ENCODE results near the gene GTF2H1. TPM values are rescaled to one million over a fixed set of nuclear protein-coding genes. Genes with fewer than 3 reads are reported as not detected.

Gene GTF2H1
- total RNA-seq, 1 experiment from 2014 or later, result 76.1 TPM

GRCh38 chr11:18365741-18366140 is 43.4 kb downstream of the GTF2H1 start:
- in situ Hi-C loops (cut with HindIII; ENCODE audit: low pct_unique_long_range_greater_than_20kb, low sequenced_read_pairs), result no loop called here
- DNase-seq (ENCODE audit: low read depth), result no peak

GRCh38 chr11:18366286-18366685 is 43.9 kb downstream of the GTF2H1 start:
- no peak for DNase-seq (ENCODE audit: low read depth)
- in situ Hi-C loops (cut with HindIII; ENCODE audit: low pct_unique_long_range_greater_than_20kb, low sequenced_read_pairs), result no loop called here

- in situ Hi-C loops (cut with HindIII; ENCODE audit: low pct_unique_long_range_greater_than_20kb, low sequenced_read_pairs), result no loop called here
- DNase-seq (ENCODE audit: low read depth), result no peak
Measured at GRCh38 chr11:18367431-18367830, 45.1 kb downstream of the GTF2H1 start.

- DNase-seq (ENCODE audit: low read depth), result no peak
- in situ Hi-C loops (cut with HindIII; ENCODE audit: low pct_unique_long_range_greater_than_20kb, low sequenced_read_pairs), result no loop called here
Measured at GRCh38 chr11:18368221-18368620, 45.9 kb downstream of the GTF2H1 start.

- DNase-seq (ENCODE audit: low read depth), result no peak
- in situ Hi-C loops (cut with HindIII; ENCODE audit: low pct_unique_long_range_greater_than_20kb, low sequenced_read_pairs), result no loop called here
Measured at GRCh38 chr11:18369398-18369797, 47.0 kb downstream of the GTF2H1 start.

- in situ Hi-C loops (cut with HindIII; ENCODE audit: low pct_unique_long_range_greater_than_20kb, low sequenced_read_pairs), result no loop called here
- DNase-seq (ENCODE audit: low read depth), result no peak
Measured at GRCh38 chr11:18371279-18371678, 48.9 kb downstream of the GTF2H1 start.

GRCh38 chr11:18372201-18372600 is 49.8 kb downstream of the GTF2H1 start:
- no peak for DNase-seq (ENCODE audit: low read depth)
- in situ Hi-C loops (cut with HindIII; ENCODE audit: low pct_unique_long_range_greater_than_20kb, low sequenced_read_pairs), result no loop called here

- no peak for DNase-seq (ENCODE audit: low read depth)
Measured at GRCh38 chr11:18374956-18375355, 52.6 kb downstream of the GTF2H1 start.

GRCh38 chr11:18375941-18376340 is 53.6 kb downstream of the GTF2H1 start:
- no peak for DNase-seq (ENCODE audit: low read depth)
- in situ Hi-C loops (cut with HindIII; ENCODE audit: low pct_unique_long_range_greater_than_20kb, low sequenced_read_pairs), result no loop called here

More at GRCh38 chr11:18374956-18375355, 52.6 kb downstream of the GTF2H1 start:
- in situ Hi-C loops (cut with HindIII; ENCODE audit: low pct_unique_long_range_greater_than_20kb, low sequenced_read_pairs), result no loop called here

GRCh38 chr11:18379201-18379600 is 56.8 kb downstream of the GTF2H1 start:
- no peak for DNase-seq (ENCODE audit: low read depth)
- in situ Hi-C loops (cut with HindIII; ENCODE audit: low pct_unique_long_range_greater_than_20kb, low sequenced_read_pairs), result no loop called here

GRCh38 chr11:18383388-18384156 is 61.2 kb downstream of the GTF2H1 start:
- DNase-seq (ENCODE audit: low read depth), result peak; percentile 98
- in situ Hi-C loops (cut with HindIII; ENCODE audit: low pct_unique_long_range_greater_than_20kb, low sequenced_read_pairs), result no loop called here

GRCh38 chr11:18384157-18384641 is 61.8 kb downstream of the GTF2H1 start:
- in situ Hi-C loops (cut with HindIII; ENCODE audit: low pct_unique_long_range_greater_than_20kb, low sequenced_read_pairs), result no loop called here
- peak; percentile 95 for DNase-seq (ENCODE audit: low read depth)

GRCh38 chr11:18390088-18390487 is 67.7 kb downstream of the GTF2H1 start:
- DNase-seq (ENCODE audit: low read depth), result no peak
- in situ Hi-C loops (cut with HindIII; ENCODE audit: low pct_unique_long_range_greater_than_20kb, low sequenced_read_pairs), result no loop called here

GRCh38 chr11:18392434-18393321 is 70.3 kb downstream of the GTF2H1 start:
- in situ Hi-C loops (cut with HindIII; ENCODE audit: low pct_unique_long_range_greater_than_20kb, low sequenced_read_pairs), result no loop called here
- DNase-seq (ENCODE audit: low read depth), result no peak

GRCh38 chr11:18393581-18394274 is 71.4 kb downstream of the GTF2H1 start:
- in situ Hi-C loops (cut with HindIII; ENCODE audit: low pct_unique_long_range_greater_than_20kb, low sequenced_read_pairs), result no loop called here
- DNase-seq (ENCODE audit: low read depth), result no peak

GRCh38 chr11:18394275-18394927 is 72.0 kb downstream of the GTF2H1 start, which contains the start of gene LDHA:
Gene LDHA, plus strand, starts transcription at chr11:18394563. Its CDS starts 2,280 bp downstream, at chr11:18396843.
- peak; percentile 96 for DNase-seq (ENCODE audit: low read depth)
- in situ Hi-C loops (cut with HindIII; ENCODE audit: low pct_unique_long_range_greater_than_20kb, low sequenced_read_pairs), result no loop called here

- DNase-seq (ENCODE audit: low read depth), result no peak
- in situ Hi-C loops (cut with HindIII; ENCODE audit: low pct_unique_long_range_greater_than_20kb, low sequenced_read_pairs), result no loop called here
Measured at GRCh38 chr11:18394928-18395734, 72.8 kb downstream of the GTF2H1 start.
